NCI-H774 (cell line): ENCODE data around the gene SPPL2C.

Source experiments
- DNase-seq: peaks from one replicate; lab custom pipeline; 2025; lab: John Stamatoyannopoulos, UW

Gene SPPL2C

GRCh38 chr17:45833920-45834319, 10.8 kb upstream of the SPPL2C start:
- DNase-seq, result no peak

GRCh38 chr17:45834471-45835396, 9.9 kb upstream of the SPPL2C start:
- DNase-seq, result no peak

GRCh38 chr17:45835481-45835880, 9.2 kb upstream of the SPPL2C start:
- DNase-seq, result no peak

GRCh38 chr17:45836047-45837044, 8.3 kb upstream of the SPPL2C start:
- no peak for DNase-seq

- DNase-seq, result no peak
These were observed 7.5 kb upstream of the SPPL2C start for GRCh38 chr17:45837187-45837586.

GRCh38 chr17:45837603-45838002, 7.1 kb upstream of the SPPL2C start:
- DNase-seq, result no peak

GRCh38 chr17:45838751-45839295, 5.9 kb upstream of the SPPL2C start:
- no peak for DNase-seq

GRCh38 chr17:45839442-45839841, 5.2 kb upstream of the SPPL2C start:
- DNase-seq, result no peak

- no peak for DNase-seq
These were observed 3.5 kb upstream of the SPPL2C start for GRCh38 chr17:45841186-45841585.

- peak; percentile 77 for DNase-seq
These were observed 2.7 kb upstream of the SPPL2C start for GRCh38 chr17:45841883-45842525.

- DNase-seq, result no peak
These were observed 959 bp upstream of the SPPL2C start for GRCh38 chr17:45843722-45844121.

GRCh38 chr17:45845376-45846185, 900 bp downstream of the SPPL2C start:
- DNase-seq, result no peak

- no peak for DNase-seq
These were observed 1.5 kb downstream of the SPPL2C start for GRCh38 chr17:45846223-45846622.

- no peak for DNase-seq
These were observed 2.0 kb downstream of the SPPL2C start for GRCh38 chr17:45846646-45847045.

GRCh38 chr17:45847101-45847500, 2.4 kb downstream of the SPPL2C start:
- DNase-seq, result no peak

GRCh38 chr17:45847747-45848146, 3.1 kb downstream of the SPPL2C start:
- no peak for DNase-seq

- no peak for DNase-seq
These were observed 3.7 kb downstream of the SPPL2C start for GRCh38 chr17:45848405-45848804.

- no peak for DNase-seq
These were observed 4.3 kb downstream of the SPPL2C start for GRCh38 chr17:45848868-45849535.

GRCh38 chr17:45849536-45849990, 4.9 kb downstream of the SPPL2C start:
- DNase-seq, result no peak

- no peak for DNase-seq
These were observed 5.3 kb downstream of the SPPL2C start for GRCh38 chr17:45850011-45850410.
